ENCODE measurements around the gene LCN6.

LCN6 gene

GRCh38 chr9:136728548-136729123 lies 19.7 kb downstream of the LCN6 start:
- Histone ChIP-seq H2AFZ (ENCODE audit: low read depth, low read length) (peak overlapping the region; percentile 65), H3K36me3 (ENCODE audit: insufficient read depth, low read length) (peaks cover 30% of the 10 kb centered on the region), H3K27me3 (ENCODE audit: insufficient read depth, low read length) (no peaks in the 10 kb centered on the region), H3K4me1 (ENCODE audit: insufficient read depth, low read length) (peaks cover 23% of the 10 kb centered on the region), H3K9me3 (ENCODE audit: low read length) (no peaks in the 10 kb centered on the region), H3K4me3 (ENCODE audit: low read length) (peak overlapping the region; percentile 99)

DNA sequence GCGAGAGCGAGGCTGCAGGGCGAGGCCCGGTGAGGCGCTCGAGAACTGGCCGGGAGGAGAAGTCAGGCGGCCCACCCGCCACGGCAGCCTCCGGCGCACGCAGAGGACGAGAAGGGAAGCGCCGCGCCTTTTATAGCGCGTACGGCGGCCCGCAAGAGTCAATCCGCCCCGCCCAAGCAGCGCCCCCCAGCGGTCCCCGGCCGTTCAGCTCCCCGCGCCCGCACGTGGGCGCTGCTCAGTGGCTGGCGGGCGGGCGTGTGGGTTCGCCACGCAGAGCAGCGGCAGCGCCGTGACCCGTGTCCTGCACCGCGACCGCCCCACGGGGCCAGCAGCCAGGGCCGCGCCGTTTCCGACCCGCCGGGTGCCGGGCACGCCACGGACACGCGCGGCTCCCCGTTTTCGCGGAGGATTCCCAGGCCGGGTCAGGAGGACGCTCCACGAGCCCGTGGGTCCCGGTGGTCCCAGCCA lies 20.2 kb downstream of the LCN6 start:
- peak overlapping the region; percentile 99 for H3K4me3 ChIP-seq (ENCODE audit: low read length)
- H3K4me1 ChIP-seq (ENCODE audit: insufficient read depth, low read length): peaks cover 23% of the 10 kb centered on the region
- no peaks in the 10 kb centered on the region for H3K9me3 ChIP-seq (ENCODE audit: low read length)
- H2AFZ ChIP-seq (ENCODE audit: low read depth, low read length): peak overlapping the region; percentile 65
- H3K27me3 ChIP-seq (ENCODE audit: insufficient read depth, low read length): no peaks in the 10 kb centered on the region
- peaks cover 35% of the 10 kb centered on the region for H3K36me3 ChIP-seq (ENCODE audit: insufficient read depth, low read length)

DNA sequence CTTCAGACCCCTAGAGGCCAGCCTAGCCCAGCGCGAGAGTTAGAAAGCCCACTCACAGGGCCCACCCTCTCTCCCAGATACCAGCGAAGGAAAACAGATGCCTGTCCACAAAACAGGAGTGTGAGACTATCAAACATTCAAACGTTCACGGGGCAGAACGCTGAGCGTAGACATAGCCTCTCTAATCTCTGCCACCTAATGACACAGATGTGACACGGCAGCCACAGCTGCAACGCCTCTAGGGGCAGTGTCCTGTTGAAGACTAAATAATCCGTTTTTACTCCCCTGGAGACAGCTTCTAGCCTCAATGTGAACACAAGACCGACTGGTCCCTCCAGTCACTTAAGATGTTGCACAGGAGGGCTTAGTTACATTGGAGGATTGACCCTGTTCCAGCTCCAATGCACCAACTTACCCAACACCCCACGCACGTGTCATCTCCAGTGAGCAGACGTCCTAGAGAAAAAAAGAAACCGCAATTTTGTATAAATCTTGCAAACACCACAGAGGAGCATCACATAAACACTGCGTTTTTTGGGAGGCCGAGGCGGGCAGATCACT lies 21.6 kb downstream of the LCN6 start:
- no peaks in the 10 kb centered on the region for H3K9me3 ChIP-seq (ENCODE audit: low read length)
- no peak overlapping the region for H2AFZ ChIP-seq (ENCODE audit: low read depth, low read length)
- peaks cover 27% of the 10 kb centered on the region for H3K4me1 ChIP-seq (ENCODE audit: insufficient read depth, low read length)
- no peaks in the 10 kb centered on the region for H3K27me3 ChIP-seq (ENCODE audit: insufficient read depth, low read length)
- H3K36me3 ChIP-seq (ENCODE audit: insufficient read depth, low read length): peaks cover 45% of the 10 kb centered on the region
- H3K4me3 ChIP-seq (ENCODE audit: low read length): peak overlapping the region; percentile 99

- no peak overlapping the region for H3K4me3 ChIP-seq (ENCODE audit: low read length)
- H3K9me3 ChIP-seq (ENCODE audit: low read length): no peaks in the 10 kb centered on the region
Observed at GRCh38 chr9:136726118-136726517, 22.2 kb downstream of the LCN6 start.

GRCh38 chr9:136725612-136726011 lies 22.7 kb downstream of the LCN6 start:
- H2AFZ ChIP-seq (ENCODE audit: low read depth, low read length): no peak overlapping the region
- no peaks in the 10 kb centered on the region for H3K27me3 ChIP-seq (ENCODE audit: insufficient read depth, low read length)
- no peaks in the 10 kb centered on the region for H3K9me3 ChIP-seq (ENCODE audit: low read length)
- H3K4me3 ChIP-seq (ENCODE audit: low read length): no peak overlapping the region
- H3K4me1 ChIP-seq (ENCODE audit: insufficient read depth, low read length): peaks cover 38% of the 10 kb centered on the region
- peaks cover 52% of the 10 kb centered on the region for H3K36me3 ChIP-seq (ENCODE audit: insufficient read depth, low read length)

More at GRCh38 chr9:136726118-136726517, 22.2 kb downstream of the LCN6 start:
- H3K36me3 ChIP-seq (ENCODE audit: insufficient read depth, low read length): peaks cover 51% of the 10 kb centered on the region
- no peaks in the 10 kb centered on the region for H3K27me3 ChIP-seq (ENCODE audit: insufficient read depth, low read length)
- peaks cover 33% of the 10 kb centered on the region for H3K4me1 ChIP-seq (ENCODE audit: insufficient read depth, low read length)
- H2AFZ ChIP-seq (ENCODE audit: low read depth, low read length): no peak overlapping the region

- Histone ChIP-seq H3K9me3 (ENCODE audit: low read length) (no peaks in the 10 kb centered on the region), H3K36me3 (ENCODE audit: insufficient read depth, low read length) (peaks cover 52% of the 10 kb centered on the region), H3K4me3 (ENCODE audit: low read length) (no peak overlapping the region), H3K4me1 (ENCODE audit: insufficient read depth, low read length) (peaks cover 46% of the 10 kb centered on the region), H3K27me3 (ENCODE audit: insufficient read depth, low read length) (no peaks in the 10 kb centered on the region), H2AFZ (ENCODE audit: low read depth, low read length) (no peak overlapping the region)
Observed at GRCh38 chr9:136724772-136725171, 23.6 kb downstream of the LCN6 start.

GRCh38 chr9:136723989-136724388 lies 24.3 kb downstream of the LCN6 start:
- no peak overlapping the region for H2AFZ ChIP-seq (ENCODE audit: low read depth, low read length)
- peaks cover 52% of the 10 kb centered on the region for H3K36me3 ChIP-seq (ENCODE audit: insufficient read depth, low read length)
- no peak overlapping the region for H3K4me3 ChIP-seq (ENCODE audit: low read length)
- peaks cover 54% of the 10 kb centered on the region for H3K4me1 ChIP-seq (ENCODE audit: insufficient read depth, low read length)
- H3K27me3 ChIP-seq (ENCODE audit: insufficient read depth, low read length): no peaks in the 10 kb centered on the region
- no peaks in the 10 kb centered on the region for H3K9me3 ChIP-seq (ENCODE audit: low read length)

DNA sequence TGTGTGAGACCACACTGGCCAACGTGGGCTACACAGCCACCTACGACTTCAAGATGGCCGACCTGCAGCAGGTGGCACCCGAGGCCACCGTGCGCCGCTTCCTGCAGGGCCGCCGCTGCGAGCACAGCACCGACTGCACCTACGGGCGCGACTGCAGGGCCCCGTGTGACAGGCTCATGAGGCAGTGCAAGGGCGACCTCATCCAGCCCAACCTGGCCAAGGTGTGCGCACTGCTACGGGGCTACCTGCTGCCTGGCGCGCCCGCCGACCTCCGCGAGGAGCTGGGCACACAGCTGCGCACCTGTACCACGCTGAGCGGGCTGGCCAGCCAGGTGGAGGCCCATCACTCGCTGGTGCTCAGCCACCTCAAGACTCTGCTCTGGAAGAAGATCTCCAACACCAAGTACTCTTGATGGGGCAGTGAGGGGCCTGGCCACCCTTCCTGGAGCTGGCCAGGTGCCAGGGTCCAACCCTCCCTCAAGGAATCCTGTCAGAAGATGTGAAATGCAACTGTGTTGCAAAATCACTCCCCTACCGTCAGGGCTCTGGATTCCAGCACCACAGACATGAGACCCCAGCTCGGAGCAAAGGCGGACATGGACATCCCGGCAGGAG lies 24.9 kb downstream of the LCN6 start:
- H2AFZ ChIP-seq (ENCODE audit: low read depth, low read length): no peak overlapping the region
- H3K4me1 ChIP-seq (ENCODE audit: insufficient read depth, low read length): peaks cover 54% of the 10 kb centered on the region
- H3K9me3 ChIP-seq (ENCODE audit: low read length): no peaks in the 10 kb centered on the region
- H3K36me3 ChIP-seq (ENCODE audit: insufficient read depth, low read length): peaks cover 52% of the 10 kb centered on the region
- no peak overlapping the region for H3K4me3 ChIP-seq (ENCODE audit: low read length)
- no peaks in the 10 kb centered on the region for H3K27me3 ChIP-seq (ENCODE audit: insufficient read depth, low read length)

DNA sequence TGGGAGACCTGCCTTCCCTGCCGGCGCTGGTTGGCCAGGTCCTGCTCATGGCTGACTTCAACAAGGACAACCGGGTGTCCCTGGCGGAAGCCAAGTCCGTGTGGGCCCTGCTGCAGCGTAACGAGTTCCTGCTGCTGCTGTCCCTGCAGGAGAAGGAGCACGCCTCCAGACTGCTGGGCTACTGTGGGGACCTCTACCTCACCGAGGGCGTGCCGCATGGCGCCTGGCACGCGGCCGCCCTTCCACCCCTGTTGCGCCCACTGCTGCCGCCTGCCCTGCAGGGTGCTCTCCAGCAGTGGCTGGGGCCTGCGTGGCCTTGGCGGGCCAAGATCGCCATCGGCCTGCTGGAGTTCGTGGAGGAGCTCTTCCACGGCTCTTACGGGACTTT lies 25.4 kb downstream of the LCN6 start:
- Histone ChIP-seq H3K27me3 (ENCODE audit: insufficient read depth, low read length) (no peaks in the 10 kb centered on the region), H3K36me3 (ENCODE audit: insufficient read depth, low read length) (peaks cover 52% of the 10 kb centered on the region), H3K9me3 (ENCODE audit: low read length) (no peaks in the 10 kb centered on the region), H3K4me1 (ENCODE audit: insufficient read depth, low read length) (peaks cover 54% of the 10 kb centered on the region), H2AFZ (ENCODE audit: low read depth, low read length) (no peak overlapping the region), H3K4me3 (ENCODE audit: low read length) (no peak overlapping the region)

DNA sequence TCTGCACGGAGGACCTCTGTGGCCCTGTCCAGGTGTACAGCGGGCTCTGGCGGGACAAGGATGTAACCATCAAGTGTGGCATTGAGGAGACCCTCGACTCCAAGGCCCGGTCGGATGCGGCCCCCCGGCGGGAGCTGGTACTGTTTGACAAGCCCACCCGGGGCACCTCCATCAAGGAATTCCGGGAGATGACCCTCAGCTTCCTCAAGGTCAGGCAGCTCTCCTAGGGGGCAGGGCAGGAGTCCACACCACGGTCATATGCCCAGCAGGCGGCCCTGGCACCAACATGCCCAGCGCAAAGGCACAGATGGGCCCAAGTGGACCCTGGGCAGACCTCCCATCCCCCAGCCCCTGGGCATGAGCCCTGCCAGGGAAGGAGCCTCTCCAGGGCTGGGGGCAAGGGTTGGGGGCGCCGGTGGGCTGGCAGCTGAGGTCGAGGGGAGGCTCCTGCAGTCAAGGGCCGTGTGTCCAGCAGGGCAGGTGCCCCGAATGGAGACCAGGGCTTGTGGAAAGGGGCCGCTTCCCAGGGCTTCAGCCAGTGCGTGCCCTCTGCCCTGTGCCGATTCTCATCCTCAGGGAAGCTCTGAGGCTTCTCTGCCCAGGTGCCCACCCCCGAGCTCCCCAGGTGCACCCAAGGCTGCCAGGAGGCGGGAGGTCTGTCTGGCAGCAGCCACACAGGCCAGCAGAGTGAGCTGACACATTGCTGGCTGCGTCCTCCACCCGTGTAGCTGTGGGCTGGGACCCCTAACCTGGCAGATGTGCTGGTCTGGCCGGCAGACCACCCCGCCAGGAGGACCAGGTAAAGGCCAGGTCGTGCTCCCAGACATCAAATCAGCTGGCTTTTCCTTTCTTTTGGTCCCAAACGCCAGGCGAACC lies 26.0 kb downstream of the LCN6 start:
- Histone ChIP-seq H2AFZ (ENCODE audit: low read depth, low read length) (no peak overlapping the region), H3K9me3 (ENCODE audit: low read length) (no peaks in the 10 kb centered on the region), H3K4me1 (ENCODE audit: insufficient read depth, low read length) (peaks cover 51% of the 10 kb centered on the region), H3K4me3 (ENCODE audit: low read length) (no peak overlapping the region), H3K36me3 (ENCODE audit: insufficient read depth, low read length) (peaks cover 52% of the 10 kb centered on the region), H3K27me3 (ENCODE audit: insufficient read depth, low read length) (no peaks in the 10 kb centered on the region)

DNA sequence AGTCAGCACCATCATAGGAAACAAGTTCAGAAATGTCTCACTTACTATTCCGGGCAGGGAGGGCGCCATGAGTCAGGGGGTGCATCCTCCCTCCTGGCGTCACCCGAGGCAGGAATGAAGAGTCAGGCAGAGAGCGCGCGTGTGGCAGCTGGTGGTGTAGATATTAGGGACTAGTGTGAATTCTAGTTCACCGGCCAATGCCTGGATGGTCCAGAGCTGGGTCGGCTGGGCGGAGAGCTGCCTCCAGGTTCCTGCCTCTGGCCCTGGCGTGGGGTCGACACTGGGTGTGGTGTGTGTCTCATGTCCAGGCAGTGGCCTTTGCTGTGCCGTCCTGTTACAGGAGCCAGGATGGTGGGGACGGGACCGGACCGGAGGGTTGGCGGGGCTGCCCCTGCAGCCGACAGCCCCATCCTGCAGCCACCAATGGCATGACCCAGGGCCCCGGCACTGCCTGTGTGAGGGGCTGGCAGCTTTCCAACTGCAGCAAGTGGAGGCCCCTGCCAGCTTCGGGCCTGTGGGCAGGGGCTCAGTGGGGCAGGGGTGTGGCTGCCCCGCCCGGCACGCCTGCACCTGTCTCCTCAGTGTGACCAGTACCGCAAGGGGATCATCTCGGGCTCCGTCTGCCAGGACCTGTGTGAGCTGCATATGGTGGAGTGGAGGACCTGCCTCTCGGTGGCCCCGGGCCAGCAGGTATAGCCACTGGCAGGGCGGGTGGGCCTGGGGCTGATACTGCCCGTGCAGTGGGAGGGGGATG lies 26.8 kb downstream of the LCN6 start:
- Histone ChIP-seq H2AFZ (ENCODE audit: low read depth, low read length) (no peak overlapping the region), H3K36me3 (ENCODE audit: insufficient read depth, low read length) (peaks cover 48% of the 10 kb centered on the region), H3K4me3 (ENCODE audit: low read length) (no peak overlapping the region), H3K4me1 (ENCODE audit: insufficient read depth, low read length) (peaks cover 42% of the 10 kb centered on the region), H3K27me3 (ENCODE audit: insufficient read depth, low read length) (no peaks in the 10 kb centered on the region), H3K9me3 (ENCODE audit: low read length) (no peaks in the 10 kb centered on the region)

- no peak overlapping the region for H3K4me3 ChIP-seq (ENCODE audit: low read length)
- H3K4me1 ChIP-seq (ENCODE audit: insufficient read depth, low read length): peaks cover 36% of the 10 kb centered on the region
- no peaks in the 10 kb centered on the region for H3K9me3 ChIP-seq (ENCODE audit: low read length)
- H2AFZ ChIP-seq (ENCODE audit: low read depth, low read length): no peak overlapping the region
- H3K27me3 ChIP-seq (ENCODE audit: insufficient read depth, low read length): no peaks in the 10 kb centered on the region
- H3K36me3 ChIP-seq (ENCODE audit: insufficient read depth, low read length): peaks cover 44% of the 10 kb centered on the region
Observed at GRCh38 chr9:136720898-136721338, 27.4 kb downstream of the LCN6 start.

Measured in neuron (in vitro differentiated cells).